GM18861 (cell line): ENCODE results near the gene IQCK.

Experiments used
- ATAC-seq: cut with Tn5 transposase; IDR thresholded peaks from one replicate; pipeline ENCODE4 v1.9.1; 2021; ENCODE audit not compliant: unreplicated experiment

IQCK gene

GRCh38 chr16:19698480-19699465 is 19.3 kb upstream of the IQCK start:
- no peak for ATAC-seq

GRCh38 chr16:19699472-19699871 is 18.6 kb upstream of the IQCK start:
- no peak for ATAC-seq

DNA sequence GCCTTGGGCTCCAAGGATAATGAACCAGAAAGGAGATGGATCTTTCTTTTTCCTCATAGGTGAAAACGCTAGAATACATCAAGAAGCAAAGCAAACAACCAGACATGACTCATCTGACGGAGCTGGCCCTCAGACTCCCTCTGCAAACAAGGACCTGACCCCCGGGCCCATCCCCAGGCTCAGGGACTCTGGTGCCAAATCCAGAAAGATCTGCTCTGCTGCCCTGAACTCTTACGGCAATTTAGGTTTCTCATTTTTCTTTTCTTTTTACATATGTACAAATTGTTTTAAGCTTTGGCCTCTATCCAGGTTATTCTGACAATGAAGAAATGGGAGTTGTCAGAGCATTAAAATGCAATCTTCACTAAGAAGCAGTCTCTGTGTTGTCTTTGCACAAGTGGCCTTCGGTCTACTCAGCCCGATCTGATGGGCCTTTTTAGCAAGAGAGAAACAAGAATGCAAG is 17.7 kb upstream of the IQCK start:
- no peak for ATAC-seq

DNA sequence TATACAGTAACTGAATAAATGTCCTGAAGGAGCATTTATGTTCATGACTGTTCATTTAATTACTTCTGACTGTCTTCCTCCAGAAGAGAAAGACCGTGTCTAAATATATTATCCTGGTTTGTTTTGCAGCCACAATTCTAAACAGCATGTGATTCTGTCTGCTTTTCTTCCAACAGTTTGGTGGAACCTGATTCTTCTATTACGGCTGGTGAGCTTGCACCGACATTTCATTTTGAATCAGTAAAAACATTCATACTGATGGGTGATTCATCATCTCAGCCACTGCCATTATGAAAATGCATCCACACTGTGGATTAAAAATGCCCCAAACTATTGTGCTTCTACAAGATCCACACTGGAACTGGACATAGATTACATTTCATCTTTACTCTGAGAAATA is 17.0 kb upstream of the IQCK start:
- ATAC-seq, result no peak

- no peak for ATAC-seq
Observed at GRCh38 chr16:19703172-19703889, 14.7 kb upstream of the IQCK start.

GRCh38 chr16:19704321-19705145 is 13.5 kb upstream of the IQCK start:
- no peak for ATAC-seq

GRCh38 chr16:19705146-19705501 is 12.9 kb upstream of the IQCK start:
- ATAC-seq, result no peak

DNA sequence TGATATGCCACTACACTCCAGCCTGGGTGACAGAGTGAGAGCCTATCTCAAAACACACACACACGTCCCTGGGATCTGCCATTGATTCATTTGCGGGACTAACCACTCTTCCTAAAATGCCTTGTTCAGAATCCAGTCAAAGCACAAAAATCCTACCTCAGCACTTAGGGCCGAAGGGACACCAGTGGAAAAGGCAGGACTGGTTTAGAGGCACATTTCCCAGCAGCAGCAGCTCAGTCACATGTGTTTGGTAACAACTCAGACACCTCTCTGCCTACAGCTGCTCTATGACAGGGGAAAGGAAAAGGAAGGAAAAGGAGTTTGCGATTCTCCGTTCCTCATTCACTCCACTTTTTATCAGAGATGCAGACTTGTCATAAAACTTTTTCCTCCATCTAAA is 12.2 kb upstream of the IQCK start:
- ATAC-seq, result no peak

- ATAC-seq, result no peak
Observed at GRCh38 chr16:19706846-19707245, 11.2 kb upstream of the IQCK start.

- no peak for ATAC-seq
Observed at GRCh38 chr16:19707569-19708295, 10.3 kb upstream of the IQCK start.

DNA sequence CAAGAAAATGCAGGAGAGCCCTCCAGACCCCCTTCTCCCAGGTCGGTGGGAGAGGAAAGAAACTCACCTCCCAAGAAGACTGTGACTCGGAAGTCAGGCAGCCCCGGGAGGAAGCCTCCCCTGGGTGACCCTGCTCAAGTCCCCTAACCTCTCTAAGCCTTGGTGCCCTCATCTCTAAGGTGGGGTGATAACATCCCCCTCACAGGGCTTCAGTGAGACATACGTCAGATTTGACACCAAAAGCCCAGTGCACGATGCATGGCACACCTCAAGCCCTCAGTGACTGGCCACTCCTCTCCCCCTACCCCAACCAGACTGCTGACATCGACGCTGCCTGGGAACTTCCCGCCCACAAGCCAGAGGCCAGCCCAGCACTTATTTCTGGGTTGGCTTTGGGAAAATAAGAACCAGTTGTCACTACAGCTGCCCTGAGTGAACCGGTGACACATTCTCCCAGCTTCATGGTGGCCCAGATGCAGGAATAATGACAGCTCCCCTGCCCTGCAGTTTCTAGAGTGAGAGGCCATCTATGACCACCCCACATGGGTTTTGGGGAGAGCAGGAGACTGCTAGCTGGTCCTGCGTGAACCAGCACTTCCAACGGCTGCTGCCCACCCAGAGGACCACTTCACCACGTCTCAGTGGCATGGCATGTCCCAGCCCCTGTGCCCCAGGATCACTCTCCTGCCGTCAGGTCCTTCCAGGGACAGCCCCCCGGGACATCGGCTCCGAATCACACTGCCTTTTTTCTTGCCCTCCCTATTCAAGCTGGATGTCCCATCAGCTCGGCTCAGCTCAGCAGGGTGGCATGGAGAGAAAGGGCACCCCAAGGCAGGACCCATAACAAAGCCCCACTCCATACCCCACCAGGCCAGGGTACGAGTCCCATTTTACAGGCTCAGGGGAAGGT is 9.5 kb upstream of the IQCK start:
- ATAC-seq, result no peak

DNA sequence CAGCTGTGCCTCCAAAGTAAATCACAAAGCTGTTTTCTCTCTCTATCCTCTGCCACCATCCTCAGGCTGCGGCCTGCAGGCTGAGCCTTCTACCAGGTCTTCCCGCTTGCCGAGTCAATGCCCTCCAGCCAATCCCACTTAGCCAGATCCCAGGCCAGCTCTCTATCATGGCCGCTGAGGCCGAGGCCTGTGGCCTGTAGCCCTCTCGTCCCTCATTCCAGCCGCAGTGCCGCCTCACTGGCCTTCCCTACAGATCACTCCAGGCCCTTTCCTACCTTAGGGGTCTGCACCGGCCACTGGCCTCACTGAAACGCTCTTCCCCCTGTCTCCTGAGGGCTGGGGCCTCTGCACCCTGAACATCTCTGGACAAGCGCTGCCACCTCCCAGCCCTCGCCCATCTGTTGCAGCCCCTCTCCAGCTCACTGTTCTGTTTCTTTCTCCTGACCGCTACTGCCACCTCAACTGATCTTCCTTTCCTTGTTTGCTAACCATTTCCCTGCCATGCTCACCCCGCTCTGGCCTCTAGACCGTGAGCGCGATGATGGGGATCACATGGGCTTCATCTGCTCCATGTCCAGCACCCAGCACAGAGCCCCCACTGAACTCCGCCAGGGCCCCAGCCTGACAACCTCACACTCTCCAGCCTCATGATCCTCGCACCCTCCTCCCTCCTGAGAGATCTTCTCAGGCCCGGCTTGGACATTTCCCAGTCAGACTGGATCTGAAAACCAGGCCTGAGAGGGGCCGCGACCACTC is 8.5 kb upstream of the IQCK start:
- ATAC-seq, result no peak

DNA sequence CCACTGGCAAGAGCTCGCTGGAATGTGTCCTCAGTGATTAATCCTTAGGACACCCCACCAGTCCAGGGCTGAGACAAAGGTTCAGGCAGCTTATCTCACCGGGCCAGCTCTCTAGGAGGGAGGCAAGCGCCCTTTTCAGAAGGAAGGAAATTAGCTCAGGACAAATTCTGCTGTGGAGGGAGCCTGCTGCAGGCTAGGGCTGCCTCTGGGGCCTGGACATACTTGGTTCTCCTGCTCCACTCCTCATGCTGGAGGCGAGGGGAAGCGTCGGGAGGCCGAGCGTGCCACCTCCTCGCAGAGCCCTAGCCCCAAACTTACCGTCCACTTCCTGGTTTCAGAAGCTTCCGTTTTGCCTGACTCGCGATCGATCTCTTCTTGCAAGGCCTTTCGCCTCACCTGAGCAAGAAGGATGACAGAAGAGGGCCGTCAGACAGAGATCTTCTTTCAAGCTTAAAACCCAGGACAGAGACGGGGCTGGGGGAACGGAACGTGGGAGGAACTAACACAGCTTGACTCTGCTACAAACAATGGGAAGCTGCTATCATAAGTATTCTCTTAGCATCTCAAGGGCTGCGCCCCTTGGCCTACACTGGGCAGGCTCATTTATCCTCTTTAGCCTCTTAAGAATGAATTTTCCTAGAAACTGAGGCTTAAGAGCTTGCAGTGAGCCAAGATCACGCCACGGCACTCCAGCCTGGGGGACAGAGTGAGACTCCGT is 7.7 kb upstream of the IQCK start:
- no peak for ATAC-seq

GRCh38 chr16:19710991-19711545 is 7.0 kb upstream of the IQCK start:
- ATAC-seq, result no peak

DNA sequence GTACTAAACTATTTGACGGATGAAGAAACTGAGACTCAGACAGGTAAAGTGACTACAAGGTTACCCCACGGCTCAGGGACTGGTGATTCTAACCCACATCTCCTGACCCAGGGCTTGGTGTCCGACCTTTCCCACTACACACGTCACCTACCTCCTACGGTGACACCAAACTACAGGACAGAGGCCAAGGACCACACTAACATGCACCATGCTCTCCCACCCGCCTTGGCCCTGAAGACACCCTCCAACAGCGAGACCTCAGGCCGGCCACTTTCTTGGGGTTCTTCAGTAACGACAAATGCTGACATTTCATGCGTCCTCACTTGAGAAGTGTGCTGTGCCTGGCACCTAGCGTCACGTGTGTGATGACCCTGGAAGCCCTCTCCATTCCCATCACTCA is 6.4 kb upstream of the IQCK start:
- no peak for ATAC-seq

DNA sequence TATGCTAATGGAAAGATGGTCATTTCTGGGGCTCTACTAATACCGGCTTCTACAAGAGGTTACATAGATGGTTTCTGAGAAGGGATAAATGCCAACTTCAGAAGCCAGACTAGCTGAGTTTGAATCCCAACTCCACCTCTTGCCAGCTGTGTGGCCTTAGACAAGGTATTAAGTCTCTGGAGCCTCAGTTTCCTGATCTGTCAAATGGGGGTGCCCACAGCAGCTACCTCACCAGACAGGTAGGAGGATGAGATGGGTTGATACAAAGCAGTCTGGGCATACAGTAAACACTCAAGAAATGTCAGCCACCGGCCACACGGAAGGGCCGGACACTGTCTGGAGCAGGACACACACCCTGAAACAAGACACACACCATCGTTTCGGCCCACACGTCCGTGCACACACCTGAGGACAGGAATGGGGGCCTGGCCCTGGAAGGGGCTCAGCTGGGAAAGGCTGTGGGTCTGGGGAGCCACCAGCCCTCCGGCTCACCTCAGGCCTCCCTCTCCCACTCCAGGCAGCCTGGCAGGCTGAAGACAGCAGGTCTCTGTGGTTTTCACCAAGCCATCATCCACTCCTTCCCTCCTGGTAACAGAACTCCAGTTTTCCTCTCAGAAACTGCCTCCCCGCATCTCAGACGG is 5.5 kb upstream of the IQCK start:
- ATAC-seq, result no peak

DNA sequence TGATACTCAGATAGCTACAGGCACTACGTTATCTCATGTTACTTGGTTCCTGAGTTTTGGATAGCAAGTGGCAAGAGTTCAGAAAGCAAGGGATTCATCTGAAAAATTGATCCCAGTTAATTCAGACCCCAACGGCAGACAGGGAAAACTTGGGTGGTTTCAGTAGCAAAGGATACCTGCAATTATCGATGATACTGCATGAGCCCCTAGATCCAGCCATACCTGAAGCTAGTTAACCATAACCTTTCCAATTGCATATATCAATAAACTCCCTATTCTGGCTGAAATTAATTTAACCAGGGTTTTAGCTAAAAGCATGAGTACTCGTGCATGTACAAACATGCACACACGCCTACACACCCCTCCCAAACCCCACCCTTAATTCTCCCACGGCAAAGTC is 4.4 kb upstream of the IQCK start:
- ATAC-seq, result no peak
